Body of pancreas (tissue), 4 donors: ENCODE results near the gene SCML1. TPM values are rescaled to one million over a fixed set of nuclear protein-coding genes. Genes with fewer than 3 reads are reported as not detected.

Experiments used
- ATAC-seq: fragments of 150-250 bp; one replicate; pipeline ENCODE4 v1.9.1; 2016
- DNase-seq, 4 donors: peaks; one replicate each; pipeline ENCODE4 v3.0.0-alpha.2; 2019
- H3K27ac ChIP-seq, 4 donors: fragments of 200-600 bp; sonication (generic); 1 replicate in 3 of 4; 2 replicates in 1 of 4; pipeline versions ENCODE4 v1.5.1 to v1.6.1; 2016 to 2019; ENCODE audit warnings: mild to moderate bottlenecking in 1 of 4, mixed read lengths in 1 of 4, moderate library complexity in 1 of 4
- H3K27me3 ChIP-seq, 2 donors: fragments of 200-600 bp; sonication (generic); one replicate each; pipeline ENCODE4 v1.6.0; 2016; ENCODE audit warnings: mild to moderate bottlenecking in 1 of 2
- H3K36me3 ChIP-seq, 2 donors: fragments of 200-600 bp; sonication (generic); replicated peaks in 1 of 2; 2 replicates each; pipeline ENCODE4 v1.5.1; 2016; ENCODE audit warnings: low read depth in 2 of 2; ENCODE audit not compliant: insufficient read depth in 1 of 2
- H3K4me1 ChIP-seq: fragments of 200-600 bp; sonication (generic); one replicate; pipeline ENCODE4 v1.6.0; 2016
- H3K4me3 ChIP-seq, 2 donors: fragments of 200-600 bp; sonication (generic); 1 replicate in 1 of 2; 2 replicates in 1 of 2; pipeline ENCODE4 v1.5.1; 2016 to 2019
- H3K9me3 ChIP-seq, 3 donors: fragments of 200-600 bp; sonication (generic); 1 replicate in 2 of 3; 2 replicates in 1 of 3; pipeline ENCODE4 v1.5.1; 2016
- POLR2A ChIP-seq, 3 donors: fragments of 450-650 bp; IDR thresholded peaks; one replicate each; pipeline ENCODE4 v1.6.1; 2016; ENCODE audit warnings: antibody characterized with exemption in 3 of 3, mild to moderate bottlenecking in 2 of 3
- WGBS, 2 donors: methylation state at CpG; one replicate each; pipeline ENCODE4 v1.1.5; 2017; 5-methylcytosine and 5-hydroxymethylcytosine counted together
- intact Hi-C: fragments of 100-400 bp; cut with DNase I; formaldehyde crosslinking; loops from one replicate; pipeline ENCODE4 v1.15.1; 2023
- total RNA-seq, 2 donors: library from RNA; depleted of rRNA; stranded (reverse); fragments of >200 nt; gene quantifications; one replicate each; pipeline ENCODE4 v1.1.0, GENCODE V29; 2016
- TF ChIP-seq, protein P1 (sequence below), 7 experiments: fragments of 450-650 bp in 4 of 7; fragments of 200-600 bp in 3 of 7; sonication (generic) in 3 of 7; IDR thresholded peaks; one replicate each; pipeline ENCODE4 v1.5.1; 2016 to 2019; ENCODE audit warnings: antibody characterized with exemption in 7 of 7

The SCML1 gene
- total RNA-seq, 2 donors from 2014 or later = 9.3 to 11.2 TPM

DNA sequence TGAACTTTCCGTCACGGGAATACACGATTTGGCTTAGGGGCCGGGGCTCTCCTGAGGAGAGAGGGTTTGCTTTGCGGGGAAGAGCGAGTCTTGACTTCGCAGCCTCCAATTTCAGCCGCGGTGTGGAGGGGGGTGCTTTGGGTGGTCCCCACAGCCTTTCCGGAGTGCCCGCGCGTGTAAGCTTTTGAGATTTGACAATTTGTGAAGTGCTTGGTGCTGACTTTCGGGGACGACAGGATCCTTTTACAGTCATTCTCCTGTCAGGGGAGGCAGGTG, 355 bp downstream of the SCML1 start:
- intact Hi-C loops = no loop called here
- TF ChIP-seq POLR2A (IDR thresholded peaks at IDR 0.05) = peak in 2 of 3 donors; percentile 0 to 9
- TF ChIP-seq, protein P1, sequence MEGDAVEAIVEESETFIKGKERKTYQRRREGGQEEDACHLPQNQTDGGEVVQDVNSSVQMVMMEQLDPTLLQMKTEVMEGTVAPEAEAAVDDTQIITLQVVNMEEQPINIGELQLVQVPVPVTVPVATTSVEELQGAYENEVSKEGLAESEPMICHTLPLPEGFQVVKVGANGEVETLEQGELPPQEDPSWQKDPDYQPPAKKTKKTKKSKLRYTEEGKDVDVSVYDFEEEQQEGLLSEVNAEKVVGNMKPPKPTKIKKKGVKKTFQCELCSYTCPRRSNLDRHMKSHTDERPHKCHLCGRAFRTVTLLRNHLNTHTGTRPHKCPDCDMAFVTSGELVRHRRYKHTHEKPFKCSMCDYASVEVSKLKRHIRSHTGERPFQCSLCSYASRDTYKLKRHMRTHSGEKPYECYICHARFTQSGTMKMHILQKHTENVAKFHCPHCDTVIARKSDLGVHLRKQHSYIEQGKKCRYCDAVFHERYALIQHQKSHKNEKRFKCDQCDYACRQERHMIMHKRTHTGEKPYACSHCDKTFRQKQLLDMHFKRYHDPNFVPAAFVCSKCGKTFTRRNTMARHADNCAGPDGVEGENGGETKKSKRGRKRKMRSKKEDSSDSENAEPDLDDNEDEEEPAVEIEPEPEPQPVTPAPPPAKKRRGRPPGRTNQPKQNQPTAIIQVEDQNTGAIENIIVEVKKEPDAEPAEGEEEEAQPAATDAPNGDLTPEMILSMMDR (IDR thresholded peaks at IDR 0.05) = no peak
- Histone ChIP-seq H3K27ac (peak overlapping the region; percentile 66 to 94 (median 86)), H3K4me3 (peak overlapping the region in 1 of 2 donors; percentile 12), H3K9me3 (no peaks in the 10 kb centered on the region), H3K4me1 (peaks cover 4% of the 10 kb centered on the region), H3K36me3 (no peaks in the 10 kb centered on the region), H3K27me3 (no peaks in the 10 kb centered on the region)
- 0% methylated on average over 14 of the region's 15 CpGs; no CpG with 5 or more reads in 1 of the 2 donors for whole genome bisulfite sequencing, 2 donors
- peak in 2 of 4 donors; percentile 1 to 16 for DNase-seq
- ATAC-seq = no peak

DNA sequence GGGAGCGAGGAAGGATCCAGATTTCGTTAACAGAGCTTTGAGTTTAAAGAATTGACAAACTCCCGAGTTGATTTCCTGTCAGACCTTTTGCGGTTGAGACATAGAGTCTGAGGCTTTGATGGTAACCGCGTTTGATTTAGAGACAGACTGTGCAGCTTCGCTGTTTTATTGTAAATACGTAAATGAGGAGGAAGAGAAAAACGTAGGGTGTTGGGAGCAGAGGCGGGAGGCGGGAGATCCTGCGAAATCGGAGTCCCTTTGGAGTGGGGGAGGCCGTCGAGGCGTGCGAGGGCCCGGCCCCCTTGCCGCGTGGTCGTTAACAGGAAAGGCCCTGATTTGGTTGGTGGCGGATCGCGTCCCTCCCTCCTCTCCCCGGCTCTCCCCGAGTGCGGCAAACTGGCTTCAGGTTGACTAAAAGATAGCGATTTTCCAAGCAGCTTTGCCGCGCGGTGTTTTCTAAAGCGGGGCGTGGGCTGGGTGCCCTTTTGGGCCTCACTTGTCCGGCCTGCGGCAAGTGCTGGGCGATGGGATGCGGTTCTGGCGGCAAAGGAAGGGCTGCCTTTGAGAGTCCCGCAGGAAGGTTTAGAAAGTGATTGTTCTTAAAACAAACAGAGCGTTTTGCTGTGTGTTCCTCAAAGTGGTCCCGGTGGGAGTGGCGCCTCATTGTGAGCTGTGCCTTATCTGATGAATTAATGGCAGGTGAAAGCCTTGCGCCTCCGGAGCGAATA, 857 bp downstream of the SCML1 start:
- Histone ChIP-seq H3K9me3 (no peaks in the 10 kb centered on the region), H3K27me3 (no peaks in the 10 kb centered on the region), H3K36me3 (no peaks in the 10 kb centered on the region), H3K27ac (peak overlapping the region; percentile 66 to 94 (median 86)), H3K4me3 (peak overlapping the region in 1 of 2 donors; percentile 15), H3K4me1 (peaks cover 4% of the 10 kb centered on the region)
- no peak for TF ChIP-seq POLR2A (IDR thresholded peaks at IDR 0.05)
- TF ChIP-seq, protein P1 (IDR thresholded peaks at IDR 0.05) = no peak
- intact Hi-C loops = no loop called here
- no peak for ATAC-seq
- 0% methylated on average over 22 to 43 of the region's 45 CpGs for WGBS, 2 donors
- peak; percentile 32 to 58 (median 38) for DNase-seq

DNA sequence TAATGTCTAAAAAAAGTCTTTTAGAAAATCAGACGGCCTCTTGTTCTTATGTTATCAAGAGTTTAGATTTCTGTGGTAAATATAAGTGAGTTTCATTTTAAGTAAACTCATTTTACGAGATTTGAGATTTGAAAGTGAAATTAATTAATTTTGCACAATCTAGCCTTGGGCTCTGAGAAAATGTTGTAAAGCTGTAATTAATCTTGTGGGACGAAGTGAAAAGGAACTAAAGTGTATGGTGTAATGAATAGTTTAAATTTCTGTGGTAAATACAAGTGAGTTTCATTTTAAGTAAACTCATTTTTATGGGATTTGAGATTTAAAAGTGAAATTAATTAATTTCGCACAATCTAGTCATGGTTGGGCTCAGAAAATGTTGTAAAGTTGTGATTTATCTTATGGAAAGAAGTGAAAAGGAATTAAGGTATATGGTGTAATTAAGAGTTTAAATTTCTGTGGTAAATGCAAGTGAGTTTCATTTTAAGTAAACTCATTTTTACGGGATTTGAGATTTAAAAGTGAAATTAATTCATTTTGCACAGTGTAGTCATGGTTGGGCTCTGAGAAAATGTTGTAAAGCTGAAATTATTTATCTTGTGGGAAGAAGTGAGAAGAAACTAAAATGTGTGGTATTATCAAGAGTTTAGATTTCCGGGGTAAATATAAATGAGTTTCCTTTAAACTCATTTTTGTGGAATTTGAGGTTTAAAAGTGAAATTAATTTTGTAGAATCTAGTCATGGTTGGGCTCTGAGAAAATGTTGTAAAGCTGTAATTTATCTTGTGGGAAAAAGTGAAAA, 1.6 kb downstream of the SCML1 start:
- peak overlapping the region in 1 of 2 donors; percentile 15 for H3K4me3 ChIP-seq
- intact Hi-C loops = no loop called here
- WGBS, 2 donors = 20 to 23% methylated on average over 6 of the region's 6 CpGs

DNA sequence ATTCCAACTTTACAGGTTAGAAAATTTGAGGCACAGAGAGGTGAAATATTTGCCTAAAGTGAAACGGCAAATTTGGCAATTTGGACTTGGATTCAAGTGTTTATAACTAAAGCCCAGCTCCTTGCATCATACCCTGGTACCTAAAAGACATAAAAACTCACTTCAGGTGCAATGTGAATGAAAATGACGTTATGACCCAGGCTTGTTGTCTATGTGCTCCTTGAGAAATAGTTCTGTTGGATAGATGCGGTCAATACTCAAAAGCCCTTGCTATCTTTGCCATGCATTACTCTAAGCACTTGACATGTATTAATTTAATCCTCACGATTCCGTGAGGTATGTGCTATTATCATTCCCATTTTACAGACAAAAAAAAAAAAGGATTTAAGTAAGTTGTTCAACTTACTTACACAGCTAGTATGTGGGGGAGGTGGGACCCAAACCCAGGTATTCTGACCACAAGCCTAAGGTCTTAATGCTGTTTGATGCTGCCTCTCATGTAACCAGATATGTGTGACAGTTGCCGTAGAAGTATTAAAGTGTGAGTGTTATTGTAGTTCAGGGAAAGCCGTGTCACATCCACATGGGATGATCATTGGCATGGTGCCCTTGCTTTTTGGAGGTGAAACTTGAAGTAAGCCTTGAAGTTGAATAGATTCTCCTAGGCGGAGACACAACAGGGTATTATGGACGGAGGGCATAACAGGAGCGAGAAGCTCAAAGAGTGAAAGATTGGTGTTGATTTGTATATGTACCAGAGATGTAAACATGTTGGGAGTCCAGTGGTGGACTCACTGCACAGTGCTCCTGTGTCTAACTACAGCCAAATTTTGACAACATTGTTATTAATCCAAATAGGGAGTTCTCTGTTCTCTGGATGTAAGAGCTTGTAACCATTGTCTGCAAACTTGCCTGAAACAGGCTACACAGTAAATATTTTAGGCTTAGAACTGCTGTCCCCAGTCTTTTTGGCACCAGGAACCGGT, 3.1 kb downstream of the SCML1 start:
- WGBS, 2 donors = 60 to 72% methylated on average over 11 of the region's 11 CpGs
- no peak overlapping the region for H3K27ac ChIP-seq
- ATAC-seq (no peak), DNase-seq (no peak)
- H3K36me3 ChIP-seq = no peaks in the 10 kb centered on the region
- intact Hi-C loops = no loop called here
- H3K9me3 ChIP-seq = no peaks in the 10 kb centered on the region
- peaks cover 9% of the 10 kb centered on the region for H3K4me1 ChIP-seq
- TF ChIP-seq, protein P1 (IDR thresholded peaks at IDR 0.05) = no peak
- TF ChIP-seq POLR2A (IDR thresholded peaks at IDR 0.05) = no peak
- H3K4me3 ChIP-seq = no peak overlapping the region
- H3K27me3 ChIP-seq = no peaks in the 10 kb centered on the region

More for the DNA sequence above, 1.6 kb downstream of the SCML1 start:
- Histone ChIP-seq H3K27me3 (no peaks in the 10 kb centered on the region), H3K4me1 (peaks cover 4% of the 10 kb centered on the region), H3K9me3 (no peaks in the 10 kb centered on the region), H3K36me3 (no peaks in the 10 kb centered on the region), H3K27ac (peak overlapping the region in 3 of 4 donors; percentile 81 to 94 (median 90))
- no peak for ATAC-seq
- DNase-seq = no peak
- TF ChIP-seq, protein P1 (IDR thresholded peaks at IDR 0.05) = no peak
- TF ChIP-seq POLR2A (IDR thresholded peaks at IDR 0.05) = no peak
